T-helper 2 cell (primary cell): Measurements from ENCODE around the gene SRSF11.
A peak's percentile ranks its signal among the peaks of the same experiment; 100 is the strongest.
"Not testable (repeated sequence)": the region's sequence is repeated elsewhere in the genome, so short reads cannot be mapped to it uniquely, and the experiment has no call there.

Experiments
- DNase-seq, 5 experiments: peaks; one replicate each; pipeline versions ENCODE4 v3.0.0 to v3.0.0-alpha.2; 2012 to 2022
- total RNA-seq, 2 donors: gene quantifications; one replicate each; lab custom pipeline; 2026; lab: John Stamatoyannopoulos, UW

The SRSF11 gene, protein sequence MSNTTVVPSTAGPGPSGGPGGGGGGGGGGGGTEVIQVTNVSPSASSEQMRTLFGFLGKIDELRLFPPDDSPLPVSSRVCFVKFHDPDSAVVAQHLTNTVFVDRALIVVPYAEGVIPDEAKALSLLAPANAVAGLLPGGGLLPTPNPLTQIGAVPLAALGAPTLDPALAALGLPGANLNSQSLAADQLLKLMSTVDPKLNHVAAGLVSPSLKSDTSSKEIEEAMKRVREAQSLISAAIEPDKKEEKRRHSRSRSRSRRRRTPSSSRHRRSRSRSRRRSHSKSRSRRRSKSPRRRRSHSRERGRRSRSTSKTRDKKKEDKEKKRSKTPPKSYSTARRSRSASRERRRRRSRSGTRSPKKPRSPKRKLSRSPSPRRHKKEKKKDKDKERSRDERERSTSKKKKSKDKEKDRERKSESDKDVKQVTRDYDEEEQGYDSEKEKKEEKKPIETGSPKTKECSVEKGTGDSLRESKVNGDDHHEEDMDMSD
- 387 to 432 reads per million in 2 donors for total RNA-seq

DNA sequence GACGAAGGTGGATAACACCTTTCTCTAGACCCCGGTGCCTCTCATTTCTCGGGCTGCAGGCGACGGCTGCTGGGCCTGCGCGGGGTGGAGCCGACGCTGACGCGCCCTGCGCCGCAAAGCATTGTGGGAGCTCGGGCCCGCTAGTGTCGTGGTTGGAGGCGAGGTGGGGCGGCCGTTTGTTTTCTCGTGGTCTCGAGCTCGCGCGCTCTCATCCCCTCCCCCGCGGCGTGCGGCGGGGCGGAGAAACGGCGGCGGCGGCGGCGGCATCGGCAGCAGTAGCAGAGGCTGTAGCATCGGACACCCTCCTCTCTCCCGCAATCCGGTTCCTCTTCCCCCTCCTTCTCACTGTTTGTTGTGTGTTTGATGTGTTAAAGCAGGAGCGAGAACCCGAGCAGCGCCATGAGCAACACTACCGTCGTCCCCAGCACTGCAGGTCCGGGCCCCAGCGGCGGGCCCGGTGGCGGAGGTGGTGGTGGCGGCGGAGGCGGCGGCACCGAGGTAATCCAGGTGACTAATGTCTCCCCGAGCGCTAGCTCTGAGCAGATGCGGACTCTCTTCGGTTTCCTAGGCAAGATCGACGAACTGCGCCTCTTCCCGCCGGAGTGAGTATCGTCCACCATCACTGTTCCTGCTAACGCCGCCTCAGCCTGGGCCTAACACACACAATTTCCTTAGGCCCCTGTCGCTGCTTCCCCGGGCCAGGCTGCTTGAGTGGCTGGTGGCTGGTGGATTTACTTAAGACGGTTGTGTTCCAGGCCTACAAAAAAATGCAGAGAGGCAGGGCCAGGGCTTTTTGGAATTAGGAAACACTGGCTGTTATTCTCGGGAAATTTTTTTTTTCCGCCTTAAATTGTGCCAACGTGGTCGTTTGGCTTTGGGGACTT, at the start of gene SRSF11:
TSS of gene SRSF11 (plus strand) at position 143 of the 884 bp plus-strand sequence. CDS start at position 400, 257 bp downstream.
- DNase-seq = peak; percentile 91 to 98 (median 96)

DNA sequence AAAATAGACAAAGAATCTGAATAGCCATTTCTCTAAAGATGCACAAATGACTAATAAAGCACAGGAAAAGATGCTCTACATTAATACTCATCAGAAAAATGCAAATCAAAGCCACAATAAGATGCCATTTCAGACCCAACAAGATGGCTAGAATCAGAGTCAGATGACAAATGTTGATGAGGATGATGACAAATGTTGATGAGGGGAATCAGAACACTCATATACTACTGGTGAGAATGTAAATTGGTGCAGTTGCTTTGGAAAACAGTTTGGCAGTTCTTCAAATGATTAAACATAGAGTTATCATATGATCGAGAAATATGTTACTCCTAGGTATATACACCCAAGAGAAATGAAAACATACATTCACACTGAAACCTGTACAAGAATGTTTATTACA, 49.7 kb upstream of the SRSF11 start:
- no peak for DNase-seq

DNA sequence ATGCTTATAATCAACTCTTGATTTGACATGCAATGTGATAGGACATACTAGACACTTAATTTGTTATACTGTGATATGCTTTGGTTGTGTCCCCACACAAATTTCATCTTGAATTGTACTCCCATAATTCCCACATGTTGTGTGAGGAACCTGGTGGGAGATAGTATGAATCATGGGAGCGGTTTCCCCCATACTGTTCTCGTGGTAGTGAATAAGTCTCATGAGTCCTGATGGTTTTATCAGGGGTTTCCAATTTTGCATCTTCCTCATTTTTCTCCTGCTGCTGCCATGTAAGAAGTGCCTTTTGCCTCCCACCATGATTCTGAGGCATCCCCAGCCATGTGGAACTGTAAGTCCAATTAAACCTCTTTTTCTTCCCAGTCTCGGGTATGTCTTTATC, 36.0 kb upstream of the SRSF11 start:
- DNase-seq = not testable (repeated sequence)

DNA sequence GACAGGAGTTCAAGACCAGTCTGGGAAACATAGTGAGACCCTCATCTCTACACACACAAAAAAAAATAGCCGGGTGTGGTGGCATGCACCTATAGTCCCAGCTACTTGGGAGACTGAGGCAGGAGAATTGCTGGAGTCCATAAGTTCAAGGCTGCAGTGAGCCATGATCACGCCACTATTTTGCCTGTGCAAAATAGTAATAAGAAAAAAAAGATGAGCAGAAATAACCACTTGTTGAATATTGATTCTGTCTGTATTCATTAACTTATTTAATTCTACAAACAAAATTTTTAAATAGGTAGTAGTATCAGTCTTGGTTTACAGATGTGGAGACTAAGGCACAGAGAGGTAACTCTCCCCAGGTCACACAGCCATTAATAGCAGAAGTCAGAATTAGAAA, 32.7 kb upstream of the SRSF11 start:
- DNase-seq = no peak

DNA sequence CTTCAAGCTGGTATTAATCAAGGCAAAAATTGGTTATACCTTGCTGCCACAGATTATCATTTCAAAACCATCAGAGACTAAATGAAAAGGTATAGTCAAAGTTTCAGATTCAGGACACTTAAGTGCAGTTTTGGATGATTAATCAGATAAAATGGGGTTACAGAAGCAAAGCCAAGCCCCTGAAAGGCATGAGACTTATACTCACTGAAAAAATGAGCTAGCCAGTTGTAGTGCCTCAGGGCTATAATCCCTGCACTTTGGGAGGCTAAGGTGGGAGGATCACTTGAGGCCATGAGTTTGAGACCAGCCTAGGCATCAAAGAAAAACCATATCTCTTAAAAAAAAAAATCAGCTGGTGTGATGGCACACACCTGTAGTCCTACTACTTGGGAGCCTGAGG, 31.0 kb upstream of the SRSF11 start:
- no peak for DNase-seq

DNA sequence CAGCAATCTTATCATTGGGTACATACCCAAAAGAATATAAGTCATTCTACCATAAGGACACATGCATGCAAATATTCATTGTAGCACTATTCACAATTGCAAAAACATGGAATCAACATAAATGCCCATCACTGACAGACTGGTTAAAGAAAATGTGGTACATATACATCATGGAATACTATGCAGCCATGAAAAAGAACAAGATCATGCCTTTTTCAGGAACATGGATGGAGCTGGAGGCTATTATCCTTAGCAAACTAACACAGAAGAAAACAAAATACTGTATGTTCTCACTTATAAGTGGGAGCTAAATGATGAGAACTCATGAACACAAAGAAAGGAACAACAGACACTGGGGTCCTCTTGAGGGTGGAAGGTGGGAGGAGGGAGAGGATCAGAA, 28.7 kb upstream of the SRSF11 start:
- DNase-seq = not testable (repeated sequence)

DNA sequence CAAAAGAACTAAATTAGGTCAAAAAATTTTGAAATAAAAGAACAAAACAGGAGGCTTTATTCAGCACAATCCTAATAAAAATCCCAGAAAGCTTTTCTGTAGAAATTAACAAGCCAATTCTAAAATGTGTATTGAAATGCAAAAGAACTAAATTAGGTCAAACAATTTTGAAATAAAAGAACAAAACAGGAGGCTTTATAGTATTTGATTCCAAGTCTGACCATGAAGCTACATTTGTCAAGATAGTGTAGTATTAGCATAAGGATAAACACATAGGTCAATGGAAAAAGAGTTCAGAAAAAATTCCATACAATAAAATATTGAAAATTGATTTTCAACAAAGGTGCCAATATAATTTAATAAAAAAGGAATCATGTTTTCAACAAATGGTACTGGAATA, 26.6 kb upstream of the SRSF11 start:
- no peak for DNase-seq

DNA sequence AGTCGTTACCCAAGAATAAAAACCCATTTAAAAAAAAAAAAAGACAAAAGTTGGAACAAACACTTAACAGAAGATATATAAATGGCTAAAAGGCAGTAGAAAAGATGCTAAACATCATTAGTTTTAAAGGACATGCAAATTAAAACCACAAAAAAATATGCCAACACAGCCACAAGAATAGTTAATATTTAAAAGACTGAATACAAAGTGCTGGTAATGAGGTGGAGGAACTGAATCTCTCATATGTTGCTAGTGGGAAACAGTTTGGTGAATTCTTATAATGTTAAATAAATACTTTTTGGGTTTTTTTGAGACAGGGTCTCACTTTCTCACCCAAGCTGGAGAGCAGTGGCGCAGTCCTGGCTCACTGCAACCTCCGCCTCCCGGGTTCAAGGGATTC, 25.8 kb upstream of the SRSF11 start:
- no peak for DNase-seq

DNA sequence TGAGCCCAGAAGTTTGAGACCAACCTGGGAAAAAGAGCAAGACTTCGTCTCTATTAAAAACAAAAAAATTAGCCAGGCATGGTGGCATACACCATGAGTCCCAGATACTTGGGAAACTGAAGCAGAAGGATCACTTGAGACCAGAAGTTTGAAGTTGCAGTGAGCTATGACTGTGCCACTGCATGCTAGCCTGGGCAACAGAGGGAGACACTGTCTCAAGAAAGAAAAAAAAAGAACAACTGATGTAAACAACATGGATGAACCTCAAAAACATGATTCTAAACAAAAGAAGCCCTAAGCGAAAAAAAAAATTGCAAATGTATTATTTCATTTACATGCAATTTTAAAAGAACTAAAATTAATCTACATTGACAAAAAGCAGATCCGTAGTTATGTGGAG, 24.8 kb upstream of the SRSF11 start:
- no peak for DNase-seq

DNA sequence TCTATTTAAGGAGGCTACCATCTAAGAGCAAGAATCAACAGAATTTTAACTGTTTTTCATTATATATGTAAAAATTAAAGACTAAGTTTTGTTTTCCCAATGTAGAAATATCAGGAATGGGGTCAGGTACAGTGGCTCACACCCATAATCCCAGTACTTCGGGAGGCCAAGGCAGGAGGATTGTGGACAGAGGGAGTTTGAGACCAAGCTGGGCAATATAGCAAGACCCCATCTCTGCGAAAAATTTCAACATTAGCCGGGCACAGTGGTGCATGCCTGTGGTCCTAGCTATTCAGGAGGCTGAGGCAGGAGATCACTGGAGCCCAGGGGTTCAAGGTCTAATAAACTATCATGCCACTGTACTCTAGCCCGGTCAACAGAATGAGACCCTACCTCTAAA, 21.1 kb upstream of the SRSF11 start:
- no peak for DNase-seq

DNA sequence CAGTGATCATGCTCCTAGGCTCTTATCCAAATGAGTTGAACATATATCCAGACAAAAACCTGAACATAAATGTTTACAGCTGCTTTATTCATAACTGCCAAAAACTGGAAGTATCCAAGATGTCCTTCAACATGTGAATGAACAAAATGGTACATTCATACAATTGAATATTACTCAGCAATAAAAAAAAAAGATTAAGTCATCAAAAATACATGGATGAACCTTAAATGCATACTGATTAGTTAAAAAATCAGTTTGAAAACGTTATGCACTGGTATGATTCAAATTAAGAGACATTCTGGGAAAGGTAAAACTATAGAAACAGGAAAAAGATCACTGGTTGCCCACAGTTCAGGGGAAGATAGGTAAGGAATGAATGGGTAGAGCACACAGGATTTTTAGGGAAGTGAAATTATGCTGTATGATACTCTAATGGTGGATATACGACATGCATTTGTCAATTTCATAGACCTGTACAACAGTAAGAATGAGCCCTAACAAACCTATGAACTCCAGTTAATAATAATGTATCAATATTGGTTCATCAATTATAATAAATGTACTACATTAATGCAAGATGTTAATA, 18.9 kb upstream of the SRSF11 start:
- no peak for DNase-seq

DNA sequence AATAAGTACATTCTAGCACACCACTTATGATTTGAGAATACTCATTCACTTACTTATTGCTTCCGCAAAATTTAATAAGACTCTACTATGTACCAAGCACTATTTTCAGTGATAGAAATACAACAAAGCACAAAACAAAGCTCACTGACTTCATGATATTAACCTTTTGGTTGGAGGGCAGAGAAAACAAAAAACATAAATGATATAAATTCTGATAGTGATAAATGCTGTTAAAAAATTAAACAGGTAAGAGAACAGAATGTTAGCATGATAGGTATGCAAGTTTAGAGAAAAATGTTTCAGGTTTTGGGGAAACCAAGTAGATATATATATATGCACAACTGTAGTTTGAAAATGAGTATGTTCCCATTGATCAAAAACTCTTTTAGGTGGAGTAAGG, 17.0 kb upstream of the SRSF11 start:
- no peak for DNase-seq

DNA sequence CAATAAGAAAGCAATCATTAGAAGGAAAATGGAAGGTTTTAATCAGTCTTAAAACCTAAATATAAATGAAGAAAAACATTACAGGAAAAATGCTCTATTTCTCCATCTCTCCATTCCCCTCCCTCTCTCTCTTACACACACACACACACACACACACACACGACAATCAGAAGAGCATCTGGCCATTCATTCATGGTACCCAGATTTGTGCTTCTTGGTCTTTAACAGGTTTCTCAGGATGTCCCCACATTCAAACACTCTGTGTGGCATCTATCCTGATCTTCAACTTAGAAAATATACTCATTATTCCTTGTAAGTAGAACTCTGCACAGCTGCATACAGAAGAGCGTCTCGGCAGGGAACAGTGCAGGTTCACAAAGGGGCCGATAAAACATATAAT, 16.6 kb upstream of the SRSF11 start:
- peak in 1 of 5 experiments; percentile 26 for DNase-seq

DNA sequence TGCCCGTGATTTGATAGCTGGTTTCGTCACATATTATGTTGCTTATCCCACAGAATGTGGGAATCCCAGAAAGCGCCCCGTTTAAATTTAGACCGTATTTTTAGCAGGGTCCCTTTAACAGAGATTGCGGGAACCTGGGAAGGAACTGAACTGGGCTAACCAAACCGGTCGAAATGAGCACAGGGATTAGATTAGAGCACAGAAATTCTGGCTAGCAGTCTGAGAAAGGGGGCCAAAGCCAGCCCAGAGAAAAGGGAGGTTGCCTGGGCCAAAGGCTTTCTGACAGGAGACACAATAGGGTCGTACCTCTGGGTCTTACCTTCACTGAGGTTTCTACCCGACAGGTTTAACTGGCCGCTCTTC, 16.1 kb upstream of the SRSF11 start:
- DNase-seq = no peak

DNA sequence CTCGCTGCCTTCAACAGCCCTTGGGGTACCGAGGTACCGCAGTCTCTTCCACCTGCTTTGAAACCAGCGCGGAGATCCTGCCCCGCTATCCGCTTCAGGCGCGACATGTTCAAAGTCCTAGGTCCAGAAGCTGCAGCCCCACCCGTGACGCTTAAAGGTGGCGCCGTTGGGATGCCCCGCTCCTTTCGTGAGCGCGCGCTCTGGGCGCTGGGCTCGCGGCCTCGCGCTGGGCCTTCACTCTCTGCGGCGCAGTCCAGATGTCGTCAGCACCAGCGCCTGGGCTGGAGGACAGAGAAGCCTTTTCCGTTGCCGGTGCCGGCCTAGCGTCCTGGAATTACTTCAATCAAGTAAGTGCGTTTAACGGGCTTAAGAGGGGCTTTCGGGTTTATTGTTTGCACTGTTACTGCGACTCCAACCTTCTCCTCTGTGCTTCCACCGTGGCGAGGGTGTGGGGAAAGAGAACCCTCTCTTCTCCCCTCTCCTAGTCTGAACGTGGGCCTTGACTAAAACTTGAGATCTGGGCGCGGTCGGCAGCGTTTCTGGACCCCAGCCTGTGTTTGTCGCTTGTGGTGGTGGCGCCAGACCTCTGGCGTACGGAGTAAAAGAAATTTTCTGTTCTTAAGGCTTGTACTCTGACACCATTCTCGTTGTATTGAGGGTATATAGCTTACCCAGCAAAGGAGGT, 15.6 kb upstream of the SRSF11 start, which contains the start of gene LRRC40:
TSS of gene LRRC40 (minus strand) at position 146 of the 685 bp plus-strand sequence. CDS start at position 107, 39 bp downstream.
- peak; percentile 86 to 97 (median 94) for DNase-seq

DNA sequence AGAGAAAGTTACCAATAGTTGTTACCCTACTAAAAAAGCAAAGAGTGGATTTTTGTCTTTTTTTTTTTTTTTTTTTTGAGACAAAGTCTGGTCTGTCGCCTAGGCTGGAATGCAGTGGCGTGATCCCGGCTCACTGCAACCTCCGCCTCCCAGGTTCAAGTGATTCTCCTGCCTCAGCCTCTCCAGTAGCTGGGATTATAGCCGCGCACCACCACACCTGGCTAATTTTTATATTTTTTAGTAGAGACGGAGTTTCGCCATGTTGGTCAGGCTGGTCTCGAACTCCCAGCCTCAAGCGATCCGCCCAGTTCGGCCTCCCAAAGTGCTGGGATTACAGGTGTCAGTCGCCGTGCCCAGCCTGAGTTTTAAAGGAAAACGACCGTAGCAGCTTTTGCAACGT, 14.3 kb upstream of the SRSF11 start:
- not testable (repeated sequence) for DNase-seq

DNA sequence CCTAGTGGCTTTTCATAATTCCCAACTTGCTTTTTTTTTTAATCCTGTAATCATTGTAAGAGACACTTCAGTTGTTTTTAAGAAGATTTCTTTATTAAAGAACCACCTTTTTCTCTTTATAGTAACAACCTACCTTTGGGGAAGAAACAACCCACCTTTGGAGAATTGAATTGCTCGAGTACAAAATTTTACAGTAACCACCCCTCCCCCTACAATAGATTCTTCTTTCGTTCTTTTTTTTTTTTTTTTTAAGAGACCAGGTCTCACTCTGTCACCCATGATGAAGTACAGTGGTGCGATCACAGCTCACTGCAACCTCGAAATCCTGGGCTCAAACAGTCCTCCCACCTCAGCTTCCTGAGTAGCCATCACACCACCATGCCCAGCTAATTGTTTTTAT, 13.7 kb upstream of the SRSF11 start:
- no peak for DNase-seq

DNA sequence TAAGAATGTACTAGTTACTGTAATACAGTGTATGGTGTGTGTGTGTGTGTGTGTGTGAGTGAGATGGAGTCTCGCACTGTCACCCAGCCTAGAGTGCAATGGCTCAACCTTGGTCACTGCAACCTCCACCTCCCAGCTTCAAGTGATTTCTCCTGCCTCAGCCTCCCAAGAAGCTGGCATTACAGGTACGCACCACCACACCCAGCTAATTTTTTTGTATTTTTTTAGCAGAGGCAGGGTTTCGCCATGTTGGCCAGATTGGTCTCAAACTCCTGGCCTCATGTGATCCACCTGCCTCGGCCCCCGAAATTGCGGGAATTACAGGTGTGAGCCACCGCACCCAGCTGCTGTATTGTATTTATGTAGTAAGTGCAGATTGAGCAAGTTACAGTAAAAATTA, 12.9 kb upstream of the SRSF11 start:
- DNase-seq = no peak

DNA sequence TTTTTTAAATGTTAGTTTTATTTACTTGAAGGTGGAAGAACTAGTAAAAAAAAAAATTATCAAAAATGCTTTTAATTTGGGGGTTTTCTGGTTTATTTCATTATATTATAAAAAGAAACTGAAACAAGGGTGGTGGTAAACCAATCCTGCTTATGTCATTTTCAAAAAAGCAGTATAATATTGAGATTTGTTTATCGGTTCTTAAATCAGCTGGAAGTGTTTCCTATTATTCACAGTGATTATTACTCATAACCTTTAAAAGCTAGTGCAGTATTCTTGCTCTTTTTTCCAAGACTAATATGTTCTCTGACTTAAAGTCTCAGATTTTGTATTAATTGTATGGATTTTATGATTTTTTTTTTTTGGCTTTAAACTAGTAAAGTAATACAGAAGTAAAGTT, 10.4 kb upstream of the SRSF11 start:
- no peak for DNase-seq

DNA sequence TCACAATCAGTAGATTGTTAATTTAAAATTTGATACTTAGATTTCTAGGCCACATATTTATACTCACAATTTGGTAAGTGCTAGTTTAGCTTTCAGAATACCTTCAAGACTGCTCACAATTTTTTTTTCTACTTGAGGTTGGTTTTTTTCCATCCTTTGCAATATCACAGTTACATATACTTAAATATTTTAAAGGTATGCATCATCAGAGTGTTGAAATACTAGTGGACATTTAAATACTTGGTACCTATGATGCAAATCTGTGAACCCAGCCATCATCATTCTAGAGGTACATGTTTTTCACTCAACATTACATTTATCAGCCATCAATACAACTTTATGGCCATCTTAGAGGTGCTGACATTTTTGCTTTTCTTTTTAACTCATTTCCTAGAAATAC, 9.6 kb upstream of the SRSF11 start:
- no peak for DNase-seq

DNA sequence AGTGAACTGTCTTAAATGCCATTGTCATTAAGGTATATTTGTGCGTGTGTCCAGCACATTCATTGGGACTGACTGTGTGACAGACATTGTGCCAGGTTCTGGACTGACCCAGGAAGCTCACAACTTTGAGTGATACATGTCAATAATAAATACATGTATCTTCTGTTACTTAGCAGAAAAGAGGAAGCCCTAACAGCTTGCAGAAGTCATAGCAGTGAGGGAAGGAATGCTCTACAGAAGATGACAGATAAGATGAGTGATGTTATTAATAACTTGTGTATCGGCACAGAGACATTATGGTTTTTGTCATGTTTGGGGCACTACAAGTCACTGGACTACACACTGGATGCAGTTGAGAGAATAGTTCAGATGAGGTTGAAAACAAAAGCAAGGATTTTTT, 1.2 kb upstream of the SRSF11 start:
- no peak for DNase-seq

DNA sequence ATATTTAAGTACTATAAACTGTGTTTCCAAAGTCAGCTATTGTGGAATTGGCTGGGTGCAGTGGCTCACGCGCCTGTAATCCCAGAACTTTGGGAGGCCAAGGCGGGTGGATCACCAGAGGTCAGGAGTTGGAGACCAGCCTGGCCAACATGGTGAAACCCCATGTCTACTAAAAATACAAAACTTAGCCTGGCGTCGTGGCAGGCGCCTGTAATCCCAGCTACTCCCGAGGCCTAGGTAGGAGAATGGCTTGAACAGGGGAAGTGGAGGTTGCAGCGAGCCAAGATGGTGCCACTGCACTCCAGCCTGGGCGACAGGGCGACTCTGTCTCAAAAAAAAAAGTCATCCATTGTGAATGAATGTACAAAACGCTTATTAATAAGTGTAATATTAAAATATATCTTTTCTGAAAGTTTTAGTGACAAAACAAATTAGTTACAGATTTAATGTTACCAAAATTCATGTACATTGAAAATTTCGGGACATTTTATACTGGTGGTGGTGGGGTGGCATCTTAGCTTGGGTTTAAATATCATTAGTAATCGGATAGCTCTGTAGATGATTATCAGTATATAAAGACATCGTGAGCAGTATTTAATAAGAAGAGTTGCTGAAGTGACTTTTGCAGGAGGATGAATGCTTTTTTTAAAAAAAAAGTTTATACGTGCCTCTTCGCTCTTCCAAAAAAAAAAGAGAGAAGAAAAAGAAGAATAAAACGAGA, 503 bp upstream of the SRSF11 start:
- no peak for DNase-seq
